Liver (tissue), 3 donors: ENCODE data around the gene BACH2.

Source experiments
- EGR1 ChIP-seq, 2 donors: IDR thresholded peaks; 2 replicates each; pipeline ENCODE4 v1.6.1; 2016 to 2018; ENCODE audit warnings: antibody characterized with exemption in 2 of 2, low read depth in 2 of 2
- GABPA ChIP-seq, 2 donors: IDR thresholded peaks in 1 of 2; conservative IDR thresholded peaks in 1 of 2; 2 replicates each; pipeline ENCODE4 v1.6.1; 2016; ENCODE audit warnings: antibody characterized with exemption in 2 of 2, mild to moderate bottlenecking in 1 of 2, moderate library complexity in 1 of 2
- HNF4G ChIP-seq: IDR thresholded peaks from 2 replicates; pipeline ENCODE4 v1.6.1; 2016; ENCODE audit warnings: antibody characterized with exemption
- SP1 ChIP-seq: IDR thresholded peaks from 2 replicates; pipeline ENCODE4 v1.6.1; 2018; ENCODE audit warnings: antibody characterized with exemption, mild to moderate bottlenecking
- YY1 ChIP-seq: IDR thresholded peaks from 2 replicates; pipeline ENCODE4 v1.6.1; 2016; ENCODE audit warnings: antibody characterized with exemption, mild to moderate bottlenecking
- TF ChIP-seq, protein P1 (sequence below): fragments of 150-350 bp; IDR thresholded peaks from 2 replicates; pipeline ENCODE4 v1.5.1; 2017; ENCODE audit warnings: improper control_type of control experiment, low read depth, low read length; ENCODE audit not compliant: missing input control
- TF ChIP-seq, protein P2 (sequence below): IDR thresholded peaks from 2 replicates; pipeline ENCODE4 v1.6.1; 2016; ENCODE audit warnings: antibody characterized with exemption, mild to moderate bottlenecking
- donor health status: healthy.
- donor health status: healthy.

DNA sequence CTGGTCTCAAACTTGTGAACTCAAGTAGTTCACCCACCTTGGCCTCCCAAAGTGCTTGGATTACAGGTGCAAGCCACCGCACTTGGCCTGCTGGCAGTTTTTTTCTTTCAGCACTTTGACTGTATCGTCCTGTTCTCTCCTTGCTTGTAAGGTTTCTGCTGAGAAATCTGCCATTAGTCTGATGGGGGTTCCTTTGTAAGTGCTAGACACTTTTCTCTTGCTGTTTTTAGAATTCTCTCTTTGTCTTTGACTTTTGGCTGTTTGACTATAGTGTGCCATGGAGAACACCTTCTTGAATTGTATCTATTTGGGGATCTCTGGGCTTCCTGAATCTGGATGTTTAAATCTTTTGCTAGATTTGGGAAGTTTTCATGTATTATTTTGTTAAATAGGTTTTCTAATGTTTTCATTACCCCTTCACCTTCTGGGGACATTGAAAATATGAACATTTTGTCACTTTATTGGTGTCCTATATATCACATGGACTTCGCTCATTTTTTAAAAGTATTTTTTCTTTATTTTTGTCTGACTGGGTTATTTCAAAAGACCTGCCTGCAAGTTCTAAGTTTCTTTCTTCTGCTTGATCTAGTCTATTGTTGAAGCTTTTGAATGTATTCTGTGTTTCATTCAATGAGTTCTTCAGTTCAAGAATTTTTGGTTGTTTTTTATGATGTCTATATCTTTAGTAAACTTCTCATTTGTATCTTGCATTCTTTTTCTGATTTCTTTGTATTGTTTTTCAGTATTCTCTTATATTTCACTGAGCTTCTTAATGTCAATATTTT lies 380.3 kb downstream of the BACH2 start:
- TF ChIP-seq, protein P1, sequence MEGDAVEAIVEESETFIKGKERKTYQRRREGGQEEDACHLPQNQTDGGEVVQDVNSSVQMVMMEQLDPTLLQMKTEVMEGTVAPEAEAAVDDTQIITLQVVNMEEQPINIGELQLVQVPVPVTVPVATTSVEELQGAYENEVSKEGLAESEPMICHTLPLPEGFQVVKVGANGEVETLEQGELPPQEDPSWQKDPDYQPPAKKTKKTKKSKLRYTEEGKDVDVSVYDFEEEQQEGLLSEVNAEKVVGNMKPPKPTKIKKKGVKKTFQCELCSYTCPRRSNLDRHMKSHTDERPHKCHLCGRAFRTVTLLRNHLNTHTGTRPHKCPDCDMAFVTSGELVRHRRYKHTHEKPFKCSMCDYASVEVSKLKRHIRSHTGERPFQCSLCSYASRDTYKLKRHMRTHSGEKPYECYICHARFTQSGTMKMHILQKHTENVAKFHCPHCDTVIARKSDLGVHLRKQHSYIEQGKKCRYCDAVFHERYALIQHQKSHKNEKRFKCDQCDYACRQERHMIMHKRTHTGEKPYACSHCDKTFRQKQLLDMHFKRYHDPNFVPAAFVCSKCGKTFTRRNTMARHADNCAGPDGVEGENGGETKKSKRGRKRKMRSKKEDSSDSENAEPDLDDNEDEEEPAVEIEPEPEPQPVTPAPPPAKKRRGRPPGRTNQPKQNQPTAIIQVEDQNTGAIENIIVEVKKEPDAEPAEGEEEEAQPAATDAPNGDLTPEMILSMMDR = no peak
- TF ChIP-seq, protein P2, sequence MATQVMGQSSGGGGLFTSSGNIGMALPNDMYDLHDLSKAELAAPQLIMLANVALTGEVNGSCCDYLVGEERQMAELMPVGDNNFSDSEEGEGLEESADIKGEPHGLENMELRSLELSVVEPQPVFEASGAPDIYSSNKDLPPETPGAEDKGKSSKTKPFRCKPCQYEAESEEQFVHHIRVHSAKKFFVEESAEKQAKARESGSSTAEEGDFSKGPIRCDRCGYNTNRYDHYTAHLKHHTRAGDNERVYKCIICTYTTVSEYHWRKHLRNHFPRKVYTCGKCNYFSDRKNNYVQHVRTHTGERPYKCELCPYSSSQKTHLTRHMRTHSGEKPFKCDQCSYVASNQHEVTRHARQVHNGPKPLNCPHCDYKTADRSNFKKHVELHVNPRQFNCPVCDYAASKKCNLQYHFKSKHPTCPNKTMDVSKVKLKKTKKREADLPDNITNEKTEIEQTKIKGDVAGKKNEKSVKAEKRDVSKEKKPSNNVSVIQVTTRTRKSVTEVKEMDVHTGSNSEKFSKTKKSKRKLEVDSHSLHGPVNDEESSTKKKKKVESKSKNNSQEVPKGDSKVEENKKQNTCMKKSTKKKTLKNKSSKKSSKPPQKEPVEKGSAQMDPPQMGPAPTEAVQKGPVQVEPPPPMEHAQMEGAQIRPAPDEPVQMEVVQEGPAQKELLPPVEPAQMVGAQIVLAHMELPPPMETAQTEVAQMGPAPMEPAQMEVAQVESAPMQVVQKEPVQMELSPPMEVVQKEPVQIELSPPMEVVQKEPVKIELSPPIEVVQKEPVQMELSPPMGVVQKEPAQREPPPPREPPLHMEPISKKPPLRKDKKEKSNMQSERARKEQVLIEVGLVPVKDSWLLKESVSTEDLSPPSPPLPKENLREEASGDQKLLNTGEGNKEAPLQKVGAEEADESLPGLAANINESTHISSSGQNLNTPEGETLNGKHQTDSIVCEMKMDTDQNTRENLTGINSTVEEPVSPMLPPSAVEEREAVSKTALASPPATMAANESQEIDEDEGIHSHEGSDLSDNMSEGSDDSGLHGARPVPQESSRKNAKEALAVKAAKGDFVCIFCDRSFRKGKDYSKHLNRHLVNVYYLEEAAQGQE = no peak
- TF ChIP-seq EGR1 (IDR thresholded peaks at IDR 0.05; ENCODE audit: low read depth in 2 of 2) (no peak), GABPA (IDR thresholded peaks at IDR 0.05 in 1 of 2, conservative IDR thresholded peaks at IDR 0.05 in 1 of 2) (no peak), HNF4G (no peak), SP1 (no peak), YY1 (no peak)
